Stimulated activated CD4-positive, alpha-beta T cell treated with anti-CD3 and anti-CD28 coated beads, Interleukin-2, amount 100 ng/mL, for 48 hours (primary cell): ENCODE data around the gene ALDH3A2.

Source experiments
- DNase-seq, 2 donors: peaks; one replicate each; pipeline ENCODE4 v3.0.0-alpha.2; 2020

ALDH3A2 gene

GRCh38 chr17:19717031-19717360 lies 68.4 kb downstream of the ALDH3A2 start:
- DNase-seq = no peak

GRCh38 chr17:19717411-19717908 lies 68.9 kb downstream of the ALDH3A2 start:
- DNase-seq = no peak

GRCh38 chr17:19718041-19718612 lies 69.6 kb downstream of the ALDH3A2 start:
- no peak for DNase-seq

GRCh38 chr17:19718613-19719354 lies 70.2 kb downstream of the ALDH3A2 start:
- DNase-seq = no peak

- no peak for DNase-seq
Observed at GRCh38 chr17:19719355-19720209, 71.0 kb downstream of the ALDH3A2 start.

GRCh38 chr17:19720210-19720475 lies 71.6 kb downstream of the ALDH3A2 start:
- DNase-seq = no peak

- DNase-seq = no peak
Observed at GRCh38 chr17:19720631-19721426, 72.3 kb downstream of the ALDH3A2 start.

GRCh38 chr17:19723964-19724363 lies 75.4 kb downstream of the ALDH3A2 start:
- no peak for DNase-seq

- peak; percentile 37 to 53 for DNase-seq
Observed at GRCh38 chr17:19724501-19725420, 76.2 kb downstream of the ALDH3A2 start.

- DNase-seq = no peak
Observed at GRCh38 chr17:19725486-19725885, 76.9 kb downstream of the ALDH3A2 start.

- no peak for DNase-seq
Observed at GRCh38 chr17:19726631-19727376, 78.3 kb downstream of the ALDH3A2 start.
